Activated CD8-positive, alpha-beta T cell treated with anti-CD3 and anti-CD28 coated beads, Interleukin-2, amount 10 ng/mL, durations not matched to agents 7 days and 5 days (primary cell): Measurements from ENCODE around the gene FHIP1B. TPM values are rescaled to one million over a fixed set of nuclear protein-coding genes. Genes with fewer than 3 reads are reported as not detected.
A peak's percentile ranks its signal among the peaks of the same experiment; 100 is the strongest.
"Not testable (repeated sequence)": the region's sequence is repeated elsewhere in the genome, so short reads cannot be mapped to it uniquely, and the experiment has no call there.

ENCODE experiments used
- ATAC-seq: fragments of 150-1000 bp; cut with Tn5 transposase; one replicate; pipeline ENCODE4 v1.10.0; 2021; ENCODE audit warnings: moderate library complexity
- CTCF ChIA-PET: fragments of 350-600 bp; sonication (Branson Sonifier 250); formaldehyde crosslinking; loops from one replicate; lab custom pipeline; 2021; ENCODE audit warnings: antibody characterized with exemption; lab: Charles Lee
- POLR2A ChIA-PET: fragments of 350-600 bp; sonication (Branson Sonifier 250); formaldehyde crosslinking; loops from one replicate; lab custom pipeline; 2021; ENCODE audit warnings: antibody characterized with exemption; lab: Charles Lee
- DNase-seq: peaks from one replicate; pipeline ENCODE4 v3.0.0-alpha.2; 2020
- H3K27ac Mint-ChIP-seq: one replicate; pipeline ENCODE4 v1.8.0; 2021; ENCODE audit warnings: mild to moderate bottlenecking, mixed read lengths
- H3K27me3 Mint-ChIP-seq: one replicate; pipeline ENCODE4 v1.8.0; 2021; ENCODE audit warnings: low read depth, mixed read lengths
- H3K36me3 Mint-ChIP-seq: one replicate; pipeline ENCODE4 v1.8.0; 2021; ENCODE audit warnings: low read depth, mixed read lengths
- H3K4me1 Mint-ChIP-seq: one replicate; pipeline ENCODE4 v1.8.0; 2021; ENCODE audit warnings: low read depth, mixed read lengths
- H3K4me3 Mint-ChIP-seq: one replicate; pipeline ENCODE4 v1.8.0; 2021; ENCODE audit warnings: mild to moderate bottlenecking, mixed read lengths
- H3K9me3 Mint-ChIP-seq: one replicate; pipeline ENCODE4 v1.8.0; 2022; ENCODE audit warnings: mixed read lengths; ENCODE audit not compliant: insufficient read depth
- total RNA-seq, 2 experiments: library from RNA; stranded (reverse); gene quantifications; one replicate each; pipeline ENCODE4 v1.2.3, GENCODE V29; 2021

The FHIP1B gene
- total RNA-seq, 2 experiments from 2014 or later, result 19.1 to 20.4 TPM

GRCh38 chr11:6258141-6258540 lies 23.7 kb upstream of the FHIP1B start:
- no peaks in the 10 kb centered on the region for H3K27me3 Mint-ChIP-seq
- ChIA-PET CTCF (interaction anchor here (1.0 kb wide), 1 partner anchor 105 kb away, joined by 3 read pairs; no protein-coding TSS in a partner anchor), POLR2A (no interaction called here)
- H3K4me3 Mint-ChIP-seq, result no peak overlapping the region
- peaks cover 3% of the 10 kb centered on the region for H3K4me1 Mint-ChIP-seq
- DNase-seq (no peak), ATAC-seq (no peak)
- no peaks in the 10 kb centered on the region for H3K36me3 Mint-ChIP-seq
- no peaks in the 10 kb centered on the region for H3K9me3 Mint-ChIP-seq
- no peak overlapping the region for H3K27ac Mint-ChIP-seq

- H3K36me3 Mint-ChIP-seq, result no peaks in the 10 kb centered on the region
- no peaks in the 10 kb centered on the region for H3K4me1 Mint-ChIP-seq
- H3K27ac Mint-ChIP-seq, result no peak overlapping the region
- no peaks in the 10 kb centered on the region for H3K9me3 Mint-ChIP-seq
- DNase-seq, result no peak
- CTCF ChIA-PET, result interaction anchor here (2.7 to 5.2 kb wide), 4 partner anchors 65 to 109 kb away, joined by 16 to 32 read pairs (median 20); no protein-coding TSS in a partner anchor
- no peak for ATAC-seq
- peaks cover 4% of the 10 kb centered on the region for H3K27me3 Mint-ChIP-seq
- H3K4me3 Mint-ChIP-seq, result no peak overlapping the region
- POLR2A ChIA-PET, result no interaction called here
Measured at GRCh38 chr11:6253197-6253596, 18.8 kb upstream of the FHIP1B start.

- Mint-ChIP-seq H3K27me3 (peaks cover 4% of the 10 kb centered on the region), H3K4me3 (no peak overlapping the region), H3K27ac (no peak overlapping the region), H3K4me1 (no peaks in the 10 kb centered on the region), H3K36me3 (no peaks in the 10 kb centered on the region), H3K9me3 (no peaks in the 10 kb centered on the region)
- ATAC-seq (no peak), DNase-seq (no peak)
- POLR2A ChIA-PET, result no interaction called here
- CTCF ChIA-PET, result interaction anchor here (1.0 to 5.2 kb wide), 13 partner anchors 9 to 192 kb away, joined by 3 to 32 read pairs (median 13); partner anchors contain the start of genes CNGA4 and FHIP1B
Measured at GRCh38 chr11:6251990-6252473, 17.6 kb upstream of the FHIP1B start.

- Mint-ChIP-seq H3K9me3 (no peaks in the 10 kb centered on the region), H3K4me1 (no peaks in the 10 kb centered on the region), H3K4me3 (no peak overlapping the region), H3K36me3 (no peaks in the 10 kb centered on the region), H3K27me3 (peaks cover 4% of the 10 kb centered on the region), H3K27ac (no peak overlapping the region)
- POLR2A ChIA-PET, result no interaction called here
- DNase-seq (peak; percentile 68), ATAC-seq (peak; percentile 77)
- CTCF ChIA-PET, result interaction anchor here (0.7 to 5.2 kb wide), 26 partner anchors 9 to 228 kb away, joined by 3 to 32 read pairs (median 4); partner anchors contain the start of genes CNGA4 and FHIP1B
Measured at GRCh38 chr11:6251120-6251733, 16.8 kb upstream of the FHIP1B start.

- H3K4me3 Mint-ChIP-seq, result no peak overlapping the region
- no peak for DNase-seq
- peaks cover 7% of the 10 kb centered on the region for H3K27me3 Mint-ChIP-seq
- ATAC-seq, result no peak
- H3K4me1 Mint-ChIP-seq, result no peaks in the 10 kb centered on the region
- no peak overlapping the region for H3K27ac Mint-ChIP-seq
- no peaks in the 10 kb centered on the region for H3K9me3 Mint-ChIP-seq
- ChIA-PET POLR2A (no interaction called here), CTCF (interaction anchor here (0.8 to 5.2 kb wide), 10 partner anchors 11 to 208 kb away, joined by 3 to 32 read pairs (median 8); partner anchors contain the start of gene CNGA4)
- H3K36me3 Mint-ChIP-seq, result no peaks in the 10 kb centered on the region
Measured at GRCh38 chr11:6249770-6250555, 15.5 kb upstream of the FHIP1B start.

GRCh38 chr11:6248897-6249296 lies 14.5 kb upstream of the FHIP1B start:
- H3K36me3 Mint-ChIP-seq, H3K27ac Mint-ChIP-seq, H3K4me3 Mint-ChIP-seq, ATAC-seq, H3K9me3 Mint-ChIP-seq, H3K27me3 Mint-ChIP-seq, POLR2A ChIA-PET, H3K4me1 Mint-ChIP-seq, DNase-seq: not testable (repeated sequence)
- CTCF ChIA-PET, result interaction anchor here (0.9 to 5.2 kb wide), 3 partner anchors 28 to 114 kb away, joined by 3 to 32 read pairs (median 8); no protein-coding TSS in a partner anchor

GRCh38 chr11:6248248-6248647 lies 13.8 kb upstream of the FHIP1B start:
- H3K27ac Mint-ChIP-seq, result no peak overlapping the region
- no peaks in the 10 kb centered on the region for H3K4me1 Mint-ChIP-seq
- CTCF ChIA-PET, result interaction anchor here (0.9 kb wide), 1 partner anchor 27 kb away, joined by 3 read pairs; no protein-coding TSS in a partner anchor
- no peak for DNase-seq
- no peaks in the 10 kb centered on the region for H3K9me3 Mint-ChIP-seq
- H3K36me3 Mint-ChIP-seq, result no peaks in the 10 kb centered on the region
- peaks cover 16% of the 10 kb centered on the region for H3K27me3 Mint-ChIP-seq
- POLR2A ChIA-PET, result no interaction called here
- no peak overlapping the region for H3K4me3 Mint-ChIP-seq
- no peak for ATAC-seq

GRCh38 chr11:6245536-6245935 lies 11.1 kb upstream of the FHIP1B start:
- no peak for DNase-seq
- H3K36me3 Mint-ChIP-seq, result no peaks in the 10 kb centered on the region
- POLR2A ChIA-PET, result no interaction called here
- no peak overlapping the region for H3K27ac Mint-ChIP-seq
- H3K4me1 Mint-ChIP-seq, result no peaks in the 10 kb centered on the region
- CTCF ChIA-PET, result no interaction called here
- H3K4me3 Mint-ChIP-seq, result no peak overlapping the region
- H3K9me3 Mint-ChIP-seq, result no peaks in the 10 kb centered on the region
- ATAC-seq, result no peak
- peaks cover 20% of the 10 kb centered on the region for H3K27me3 Mint-ChIP-seq

GRCh38 chr11:6241316-6241715 lies 6.9 kb upstream of the FHIP1B start:
- no peaks in the 10 kb centered on the region for H3K36me3 Mint-ChIP-seq
- ChIA-PET POLR2A (no interaction called here), CTCF (no interaction called here)
- no peak for ATAC-seq
- H3K9me3 Mint-ChIP-seq, result no peaks in the 10 kb centered on the region
- no peak overlapping the region for H3K27ac Mint-ChIP-seq
- peaks cover 16% of the 10 kb centered on the region for H3K27me3 Mint-ChIP-seq
- no peaks in the 10 kb centered on the region for H3K4me1 Mint-ChIP-seq
- no peak overlapping the region for H3K4me3 Mint-ChIP-seq
- no peak for DNase-seq

- H3K9me3 Mint-ChIP-seq, result no peaks in the 10 kb centered on the region
- no peak overlapping the region for H3K4me3 Mint-ChIP-seq
- peaks cover 16% of the 10 kb centered on the region for H3K27me3 Mint-ChIP-seq
- DNase-seq, result no peak
- CTCF ChIA-PET, result no interaction called here
- ATAC-seq, result no peak
- H3K4me1 Mint-ChIP-seq, result no peaks in the 10 kb centered on the region
- POLR2A ChIA-PET, result no interaction called here
- H3K36me3 Mint-ChIP-seq, result no peaks in the 10 kb centered on the region
- H3K27ac Mint-ChIP-seq, result no peak overlapping the region
Measured at GRCh38 chr11:6240781-6241180, 6.3 kb upstream of the FHIP1B start.

GRCh38 chr11:6240139-6240538 lies 5.7 kb upstream of the FHIP1B start:
- ATAC-seq (no peak), DNase-seq (no peak)
- peaks cover 13% of the 10 kb centered on the region for H3K27me3 Mint-ChIP-seq
- no peak overlapping the region for H3K27ac Mint-ChIP-seq
- H3K36me3 Mint-ChIP-seq, result no peaks in the 10 kb centered on the region
- ChIA-PET CTCF (no interaction called here), POLR2A (no interaction called here)
- peaks cover 3% of the 10 kb centered on the region for H3K4me1 Mint-ChIP-seq
- H3K9me3 Mint-ChIP-seq, result no peaks in the 10 kb centered on the region
- no peak overlapping the region for H3K4me3 Mint-ChIP-seq

- peaks cover 10% of the 10 kb centered on the region for H3K27me3 Mint-ChIP-seq
- CTCF ChIA-PET, result interaction anchor here (0.8 to 3.4 kb wide), 2 partner anchors 12 to 124 kb away, joined by 3 to 31 read pairs; no protein-coding TSS in a partner anchor
Measured at GRCh38 chr11:6238902-6239301, 4.5 kb upstream of the FHIP1B start, which contains the start of gene CNGA4. Gene CNGA4, plus strand, starts transcription at chr11:6239089. Its CDS starts 118 bp downstream, at chr11:6239207.

More at GRCh38 chr11:6238902-6239301, 4.5 kb upstream of the FHIP1B start, which contains the start of gene CNGA4:
- H3K27ac Mint-ChIP-seq, result no peak within 1 kb of the TSS
- POLR2A ChIA-PET, result no interaction called here
- DNase-seq (no peak), ATAC-seq (no peak)
- H3K9me3 Mint-ChIP-seq, result no peaks in the 10 kb centered on the region
- peaks cover 2% of the 10 kb centered on the region for H3K36me3 Mint-ChIP-seq
- H3K4me1 Mint-ChIP-seq, result peaks cover 9% of the 10 kb centered on the region
- H3K4me3 Mint-ChIP-seq, result no peak within 1 kb of the TSS
